ENCODE data around the gene NCKAP1.

DNA sequence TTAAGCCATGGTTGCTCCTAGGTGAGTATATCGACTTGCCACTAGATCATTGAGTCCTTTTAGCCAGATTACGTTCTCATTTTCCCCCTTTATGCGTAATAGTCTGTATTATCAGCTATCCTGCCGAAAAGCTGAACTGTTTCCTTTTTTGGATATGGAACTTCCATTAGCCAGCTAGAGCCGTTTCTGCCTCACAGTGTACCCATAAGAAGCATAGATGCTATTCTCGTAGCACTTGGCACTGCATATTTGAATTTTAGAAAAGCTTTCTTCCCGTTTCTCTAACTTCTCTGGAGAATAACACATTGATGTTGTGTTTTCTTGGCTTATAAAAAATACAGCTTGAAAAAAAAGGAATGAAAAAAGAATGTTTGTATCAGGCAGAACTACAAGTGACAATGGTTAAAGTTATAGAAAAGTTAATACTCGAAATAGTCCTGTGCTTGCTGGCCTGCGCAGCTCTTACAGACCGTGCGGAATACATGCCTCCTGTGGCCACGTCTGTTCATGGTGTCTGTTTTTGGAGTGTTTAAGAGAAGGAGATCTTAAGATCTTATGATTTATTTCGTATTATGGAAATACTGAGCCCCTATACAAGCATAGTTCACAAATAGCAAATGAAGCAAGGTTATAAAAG, 41.0 kb upstream of the NCKAP1 start:
- no peak for TF ChIP-seq POLR2A (IDR thresholded peaks at IDR 0.05)
- TF ChIP-seq, protein P1, sequence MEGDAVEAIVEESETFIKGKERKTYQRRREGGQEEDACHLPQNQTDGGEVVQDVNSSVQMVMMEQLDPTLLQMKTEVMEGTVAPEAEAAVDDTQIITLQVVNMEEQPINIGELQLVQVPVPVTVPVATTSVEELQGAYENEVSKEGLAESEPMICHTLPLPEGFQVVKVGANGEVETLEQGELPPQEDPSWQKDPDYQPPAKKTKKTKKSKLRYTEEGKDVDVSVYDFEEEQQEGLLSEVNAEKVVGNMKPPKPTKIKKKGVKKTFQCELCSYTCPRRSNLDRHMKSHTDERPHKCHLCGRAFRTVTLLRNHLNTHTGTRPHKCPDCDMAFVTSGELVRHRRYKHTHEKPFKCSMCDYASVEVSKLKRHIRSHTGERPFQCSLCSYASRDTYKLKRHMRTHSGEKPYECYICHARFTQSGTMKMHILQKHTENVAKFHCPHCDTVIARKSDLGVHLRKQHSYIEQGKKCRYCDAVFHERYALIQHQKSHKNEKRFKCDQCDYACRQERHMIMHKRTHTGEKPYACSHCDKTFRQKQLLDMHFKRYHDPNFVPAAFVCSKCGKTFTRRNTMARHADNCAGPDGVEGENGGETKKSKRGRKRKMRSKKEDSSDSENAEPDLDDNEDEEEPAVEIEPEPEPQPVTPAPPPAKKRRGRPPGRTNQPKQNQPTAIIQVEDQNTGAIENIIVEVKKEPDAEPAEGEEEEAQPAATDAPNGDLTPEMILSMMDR (IDR thresholded peaks at IDR 0.05): no peak
